ENCODE results near the gene CNIH1.
A peak's percentile ranks its signal among the peaks of the same experiment; 100 is the strongest.
"Not testable (repeated sequence)": the region's sequence is repeated elsewhere in the genome, so short reads cannot be mapped to it uniquely, and the experiment has no call there.

CNIH1 gene

DNA sequence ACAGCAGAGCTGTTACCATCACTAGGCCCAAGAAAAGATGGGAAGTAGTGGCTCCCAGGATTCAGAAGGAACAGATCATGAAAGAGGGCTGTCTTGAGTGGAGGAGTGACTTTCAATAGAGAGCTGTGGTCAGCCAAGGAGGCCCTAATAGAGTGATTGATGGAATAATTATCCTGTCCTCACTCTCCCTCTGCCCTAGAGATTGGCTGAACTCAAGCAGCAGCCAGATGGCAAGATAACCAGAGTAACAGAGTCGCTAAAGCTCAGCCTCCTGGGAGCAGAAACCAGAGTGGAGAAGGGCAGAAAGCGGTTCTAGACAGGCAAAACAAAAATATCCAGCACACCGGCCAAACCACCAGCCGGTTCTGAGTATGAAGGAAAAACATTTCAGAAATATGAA, 24.5 kb upstream of the CNIH1 start:
- no peak for DNase-seq

GRCh38 chr14:54462048-54462447, 20.9 kb upstream of the CNIH1 start:
- no peak for DNase-seq

DNA sequence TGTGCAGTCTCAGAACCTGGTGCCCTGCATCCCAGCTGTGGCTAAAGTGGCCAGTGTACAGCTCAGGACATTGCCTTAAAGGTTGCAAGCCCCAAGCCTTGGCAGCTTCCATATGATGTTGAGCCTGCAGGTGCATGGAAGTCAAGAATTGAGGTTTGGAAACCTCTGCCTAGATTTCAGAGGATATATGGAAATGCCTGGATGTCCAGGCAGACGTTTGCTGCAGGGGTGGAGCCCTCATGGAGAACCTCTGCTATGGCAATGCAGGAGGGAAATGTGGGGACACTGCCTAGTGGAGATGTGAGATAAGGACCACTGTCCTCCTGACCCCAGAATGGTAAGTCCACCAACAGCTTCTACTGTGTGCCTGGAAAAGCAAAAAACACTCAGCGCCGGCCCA, 17.9 kb upstream of the CNIH1 start:
- DNase-seq = no peak

DNA sequence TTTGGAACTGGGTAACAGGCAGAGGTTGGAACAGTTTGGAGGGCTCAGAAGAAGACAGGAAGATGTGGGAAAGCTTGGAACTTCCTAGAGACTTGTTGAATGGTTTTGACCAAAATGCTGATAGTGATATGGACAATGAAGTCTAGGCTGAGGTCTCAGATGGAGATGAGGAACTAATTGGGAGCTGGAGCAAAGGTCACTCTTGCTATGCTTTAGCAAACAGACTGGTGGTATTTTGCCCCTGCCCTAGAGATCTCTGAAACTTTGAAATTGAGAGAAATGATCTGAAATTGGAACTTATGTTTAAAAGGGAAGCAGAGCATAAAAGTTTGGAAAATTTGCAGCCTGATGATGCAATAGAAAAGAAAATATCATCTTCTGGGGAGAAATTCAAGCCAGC, 17.4 kb upstream of the CNIH1 start:
- DNase-seq = not testable (repeated sequence)

- DNase-seq = no peak
Measured at GRCh38 chr14:54457609-54457996, 16.4 kb upstream of the CNIH1 start.

DNA sequence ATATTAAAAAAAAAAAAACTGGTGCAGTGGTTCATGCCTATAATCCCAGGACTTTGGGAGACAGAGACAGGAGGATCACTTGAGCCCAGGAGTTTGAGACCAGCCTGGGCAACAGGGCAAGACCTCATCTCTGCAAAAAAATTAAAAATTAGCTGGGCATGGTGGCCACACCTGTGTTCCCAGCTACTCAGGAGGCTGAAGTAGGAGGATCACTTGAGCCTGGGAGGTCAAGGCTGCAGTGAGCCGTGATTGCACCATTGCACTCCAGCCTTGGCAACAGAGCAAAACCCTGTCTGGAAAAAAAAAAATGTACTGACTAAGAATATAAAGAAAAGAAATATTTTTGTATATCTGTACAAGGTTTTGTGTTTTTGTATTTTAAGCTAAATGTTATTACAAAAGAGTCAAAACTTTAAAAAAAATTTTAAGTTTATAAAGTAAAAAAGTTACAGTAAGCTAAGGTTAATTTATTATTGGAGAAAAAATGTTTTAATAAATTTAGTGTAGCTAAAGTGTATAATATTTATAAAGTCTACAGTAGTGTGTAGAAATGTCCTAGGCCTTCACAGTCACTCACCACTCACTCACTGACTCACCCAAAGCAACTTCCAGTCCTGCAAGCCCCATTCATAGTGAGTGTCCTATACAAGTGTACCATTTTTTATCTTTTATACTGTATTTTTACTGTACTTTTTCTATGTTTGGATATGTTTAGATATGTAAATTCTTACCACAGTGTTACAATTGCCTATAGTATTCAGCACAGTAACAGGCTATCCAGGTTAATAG, 15.8 kb upstream of the CNIH1 start:
- peak; percentile 46 for DNase-seq

GRCh38 chr14:54455363-54455762, 14.2 kb upstream of the CNIH1 start:
- DNase-seq = no peak

- DNase-seq = peak; percentile 82
Measured at GRCh38 chr14:54453990-54454389, 12.8 kb upstream of the CNIH1 start.

- no peak for DNase-seq
Measured at GRCh38 chr14:54453252-54453651, 12.1 kb upstream of the CNIH1 start.

DNA sequence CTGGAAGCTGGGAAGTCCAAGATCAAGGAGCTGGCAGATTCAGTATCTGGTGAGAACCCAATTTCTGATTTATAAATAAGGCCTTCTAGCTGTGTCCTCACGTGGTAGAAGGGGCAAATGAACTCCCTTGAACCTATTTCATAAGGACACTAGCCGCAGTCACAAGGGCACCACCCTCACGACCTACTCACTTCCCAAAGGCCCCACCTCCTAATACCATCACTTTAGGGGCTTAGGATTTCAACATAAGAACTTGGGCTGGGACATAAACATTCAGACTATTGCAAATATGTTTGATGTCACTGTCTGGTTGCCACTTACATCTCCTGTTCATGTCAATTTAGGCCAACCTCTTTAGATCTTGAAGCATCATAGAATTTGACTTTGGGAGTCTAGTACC, 10.8 kb upstream of the CNIH1 start:
- DNase-seq = no peak

DNA sequence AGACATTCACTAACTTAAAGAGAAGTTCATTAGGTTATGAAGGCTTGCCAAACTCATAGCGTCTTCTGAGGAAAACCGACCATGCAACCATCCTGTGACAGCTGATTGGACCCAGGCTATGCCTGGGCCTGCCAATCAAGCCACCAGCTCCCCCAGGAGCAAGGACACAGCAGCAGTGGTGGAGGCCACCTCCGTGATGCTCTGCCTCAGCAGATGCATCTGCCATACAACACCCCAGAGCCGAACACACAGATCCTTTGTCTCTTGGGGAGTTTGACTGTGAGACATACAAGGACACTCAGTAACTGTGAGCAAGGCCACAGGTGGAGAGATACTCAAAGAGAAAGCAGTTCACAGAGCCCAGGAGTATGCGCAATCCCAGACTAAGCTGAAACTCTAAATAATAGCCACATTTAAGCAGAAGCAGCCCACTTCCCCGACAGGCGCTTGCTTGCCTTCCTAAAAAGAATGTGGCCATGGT, 10.0 kb upstream of the CNIH1 start:
- DNase-seq = no peak

DNA sequence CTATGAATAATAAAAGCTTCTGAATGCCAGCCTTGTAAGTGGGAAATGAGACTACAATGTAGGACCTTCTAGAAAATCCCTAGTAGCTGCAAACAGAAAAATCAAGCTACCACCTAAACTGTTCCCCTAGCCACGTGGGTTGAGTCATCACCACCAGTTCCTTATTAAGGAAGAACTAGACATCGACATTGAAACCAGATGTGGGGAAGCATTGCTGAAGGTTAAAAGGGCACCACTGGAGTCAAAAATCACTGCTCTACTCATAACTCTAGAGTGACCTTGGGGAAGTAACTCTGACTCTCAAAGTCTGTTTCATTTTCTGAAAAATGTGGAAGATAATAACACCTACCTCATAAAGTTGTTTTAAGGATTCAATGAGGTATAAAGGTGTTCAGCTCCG, 9.4 kb upstream of the CNIH1 start:
- peak; percentile 91 for DNase-seq

GRCh38 chr14:54447231-54447692, 6.1 kb upstream of the CNIH1 start:
- peak; percentile 84 for DNase-seq

GRCh38 chr14:54446161-54446693, 5.1 kb upstream of the CNIH1 start:
- no peak for DNase-seq

GRCh38 chr14:54444681-54445080, 3.5 kb upstream of the CNIH1 start:
- DNase-seq = no peak

DNA sequence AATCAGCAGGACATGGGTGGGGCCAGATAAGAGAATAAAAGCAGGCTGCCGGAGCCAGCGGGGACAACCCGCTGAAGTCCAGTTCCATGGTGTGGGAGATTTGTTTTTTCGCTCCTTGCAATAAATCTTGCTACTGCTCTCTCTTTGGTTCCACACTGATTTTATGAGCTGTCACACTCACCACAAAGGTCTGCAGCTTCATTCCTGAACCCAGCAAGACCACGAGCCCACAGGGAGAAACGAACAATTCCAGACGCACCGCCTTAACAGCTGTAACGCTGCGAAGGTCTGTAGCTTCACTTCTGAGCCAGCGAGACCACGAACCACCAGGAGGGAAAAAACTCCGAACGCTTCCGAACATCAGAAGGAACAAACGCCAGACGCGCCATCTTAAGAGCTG, 2.8 kb upstream of the CNIH1 start:
- DNase-seq = no peak

DNA sequence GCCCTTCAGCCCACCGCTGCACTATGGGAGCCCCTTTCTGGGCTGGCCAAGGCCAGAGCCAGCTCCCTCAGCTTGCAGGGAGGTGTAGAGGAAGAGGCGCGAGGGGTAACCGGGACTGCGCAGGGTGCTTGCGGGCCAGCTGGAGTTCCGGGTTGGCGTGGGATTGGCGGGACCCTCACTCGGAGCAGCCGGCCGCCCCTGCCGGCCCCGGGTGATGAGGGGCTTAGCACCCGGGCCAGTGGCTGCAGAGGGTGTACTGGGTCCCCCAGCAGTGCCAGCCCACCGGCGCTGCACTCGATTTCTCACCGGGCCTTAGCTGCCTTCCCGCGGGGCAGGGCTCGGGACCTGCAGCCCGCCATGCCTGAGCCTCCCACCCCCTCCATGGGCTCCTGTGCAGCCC, 1.8 kb upstream of the CNIH1 start:
- not testable (repeated sequence) for DNase-seq

GRCh38 chr14:54440476-54440872, 700 bp downstream of the CNIH1 start:
- no peak for DNase-seq

GRCh38 chr14:54440037-54440436, 1.1 kb downstream of the CNIH1 start:
- no peak for DNase-seq

- DNase-seq = no peak
Measured at GRCh38 chr14:54438703-54439102, 2.5 kb downstream of the CNIH1 start.

GRCh38 chr14:54437954-54438353, 3.2 kb downstream of the CNIH1 start:
- DNase-seq = not testable (repeated sequence)

DNA sequence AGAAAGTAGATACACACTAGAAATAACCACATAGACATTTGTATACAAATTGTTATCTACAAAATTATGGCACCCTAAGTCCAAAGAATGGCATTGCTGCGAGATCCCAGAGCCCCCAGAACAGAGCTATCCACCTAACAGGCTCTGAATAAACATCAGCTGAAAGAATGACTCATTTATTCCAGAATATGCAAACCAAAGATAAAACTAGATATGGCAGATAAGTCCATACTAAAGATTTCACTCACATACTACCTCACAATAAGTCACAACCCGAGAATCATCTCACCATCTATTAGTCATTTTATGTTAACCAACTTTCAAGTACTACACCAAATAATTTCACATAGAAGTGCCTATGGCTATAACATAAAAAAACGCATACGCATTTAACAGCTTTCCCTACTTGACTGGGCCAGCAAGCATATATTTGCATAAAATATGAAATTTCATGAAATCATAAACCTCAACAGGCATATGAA, 5.6 kb downstream of the CNIH1 start:
- DNase-seq = peak; percentile 77

GRCh38 chr14:54428527-54428926, 12.6 kb downstream of the CNIH1 start:
- no peak for DNase-seq

- no peak for DNase-seq
Measured at GRCh38 chr14:54427871-54428270, 13.3 kb downstream of the CNIH1 start.

Data from HCEC 1CT (cell line).